ENCODE data around the gene RALB. TPM values are rescaled to one million over a fixed set of nuclear protein-coding genes. Genes with fewer than 3 reads are reported as not detected.

Gene RALB
- total and polyA plus RNA-seq, 2 of the 4 experiments (the other 2 are of a cell fraction): 53.6 to 54.7 TPM

DNA sequence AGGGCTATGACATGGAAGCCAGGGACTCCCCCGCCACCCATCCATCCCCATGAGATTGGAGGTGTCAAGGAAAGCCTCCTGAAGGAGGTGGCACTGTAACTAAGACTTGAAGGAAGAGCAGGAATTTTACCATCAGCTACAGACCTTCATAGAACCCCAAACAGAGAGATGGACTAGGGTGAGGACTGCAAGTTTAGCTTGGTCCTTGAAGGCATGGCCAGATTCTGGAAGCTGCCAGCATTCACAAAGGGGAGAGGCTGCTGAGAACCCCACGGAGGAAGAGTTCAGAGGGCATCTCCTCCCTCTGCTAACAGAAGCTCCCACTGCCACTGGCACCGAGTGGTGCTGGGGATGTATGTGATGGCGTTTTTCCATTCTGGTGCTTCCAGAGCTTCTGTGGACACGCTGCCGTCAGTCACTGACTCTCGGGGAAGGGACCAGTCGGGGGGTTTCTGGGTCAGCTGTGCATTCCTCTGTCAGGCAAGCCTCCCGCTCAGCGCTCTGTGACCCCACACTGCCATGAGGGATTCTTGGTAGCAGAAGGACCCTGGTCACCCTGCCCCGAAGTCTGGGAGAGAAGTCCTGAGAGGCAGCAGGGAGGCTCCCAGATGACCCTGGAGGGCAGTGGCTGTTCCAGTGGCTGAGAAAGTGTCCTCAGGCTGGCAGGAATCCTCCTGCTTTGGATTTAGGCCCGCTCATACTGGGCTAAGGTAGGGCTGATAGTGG is 47.5 kb upstream of the RALB start:
- TF ChIP-seq SMC3 (IDR thresholded peaks at IDR 0.05; ENCODE audit: low read depth, low read length) (no peak), CEBPB (IDR thresholded peaks at IDR 0.05; ENCODE audit: low read depth, low read length) (no peak), RCOR1 (IDR thresholded peaks at IDR 0.05; ENCODE audit: insufficient replicate concordance, low read length) (no peak), CTCF (conservative IDR thresholded peaks at IDR 0.05; ENCODE audit: low read depth, low read length) (no peak), ELK1 (IDR thresholded peaks at IDR 0.05; ENCODE audit: borderline replicate concordance, low read depth, low read length) (no peak)
- no peak overlapping the region for H3K4me3 ChIP-seq (ENCODE audit: insufficient read depth, low read depth, low read length)
- no peak overlapping the region for H2BK15ac ChIP-seq (ENCODE audit: low read depth, low read length)
- no peaks in the 10 kb centered on the region for H3K9me3 ChIP-seq (ENCODE audit: control insufficient read depth, insufficient read depth, low read length)
- H4K91ac ChIP-seq (ENCODE audit: insufficient read depth, low read depth, low read length): no peak overlapping the region
- no peak overlapping the region for H3K14ac ChIP-seq (replicated peaks; ENCODE audit: low read depth, low read length)
- intact Hi-C loops (cut with micrococcal nuclease): no loop called here
- H3K56ac ChIP-seq (ENCODE audit: extremely low read depth, insufficient read depth, low read length): no peak overlapping the region
- H3K27me3 ChIP-seq (ENCODE audit: control insufficient read depth, insufficient read depth, low read length): peaks cover 2% of the 10 kb centered on the region; the same call in 1 of the 2 replicates
- H2AK9ac ChIP-seq (replicated peaks; ENCODE audit: low read depth, low read length, poor library complexity): no peak overlapping the region
- no peak overlapping the region for H3K27ac ChIP-seq (ENCODE audit: insufficient read depth, low read length)
- no peaks in the 10 kb centered on the region for H3K9me1 ChIP-seq (ENCODE audit: insufficient read depth, low read length)
- no peak overlapping the region for H3K4ac ChIP-seq (ENCODE audit: low read depth, low read length)
- ATAC-seq (ENCODE audit: low read depth) (no peak), DNase-seq (no peak)
- no peak overlapping the region for H3K18ac ChIP-seq (ENCODE audit: low read depth, low read length)
- BruUV-seq (replicated peaks): no TSS peak
- no peak overlapping the region for H3K4me2 ChIP-seq (ENCODE audit: low read depth, low read length)
- ChIA-PET CTCF (no interaction called here), POLR2A (ENCODE audit: unreplicated experiment) (no interaction called here)
- dilution Hi-C loops (cut with HindIII; ENCODE audit: low sequenced_read_pairs, unreplicated experiment): no loop called here
- no peak overlapping the region for H2BK5ac ChIP-seq (ENCODE audit: low read depth, low read length, poor library complexity, severe bottlenecking)
- no peaks in the 10 kb centered on the region for H3K4me1 ChIP-seq (ENCODE audit: control insufficient read depth, insufficient read depth, low read length)
- no peak overlapping the region for H2BK120ac ChIP-seq (ENCODE audit: low read depth, low read length)
- no peak overlapping the region for H2AFZ ChIP-seq (replicated peaks; ENCODE audit: low read length, poor library complexity)
- H3K36me3 ChIP-seq (ENCODE audit: control insufficient read depth, insufficient read depth, low read length): no peaks in the 10 kb centered on the region
- no peaks in the 10 kb centered on the region; the same call in 1 of the 2 replicates for H4K20me1 ChIP-seq (ENCODE audit: insufficient read depth, low read length)
- no peak overlapping the region for H2AK5ac ChIP-seq (ENCODE audit: low read depth, low read length)
- 85% methylated on average over 5 of the region's 12 CpGs; no CpG with 5 or more reads in 1 of the 2 experiments for WGBS, 2 experiments (ENCODE audit: extremely low coverage in 2 of 2, insufficient read length in 1 of 2)
- no peak overlapping the region for H3K9ac ChIP-seq (ENCODE audit: low read depth, low read length)
- in situ Hi-C loops (cut with MboI; ENCODE audit: low sequenced_read_pairs): no loop called here
- no peaks in the 10 kb centered on the region for H3K79me1 ChIP-seq (ENCODE audit: low read depth in 1 of 2, low read length in 2 of 2)
- H3K23ac ChIP-seq (ENCODE audit: low read depth, low read length): no peak overlapping the region
- H2BK20ac ChIP-seq (ENCODE audit: low read depth, low read length): no peak overlapping the region
- H4K5ac ChIP-seq (ENCODE audit: low read depth, low read length): no peak overlapping the region
- H4K8ac ChIP-seq (ENCODE audit: low read depth in 2 of 2, low read length in 2 of 2): no peak overlapping the region
